ENCODE measurements around the gene IFNL3. TPM values are rescaled to one million over a fixed set of nuclear protein-coding genes. Genes with fewer than 3 reads are reported as not detected.

The IFNL3 gene
- total RNA-seq, 1 experiment from 2014 or later: not detected

- ATAC-seq (no peak), DNase-seq (ENCODE audit: low spot score) (no peak)
- no peaks in the 10 kb centered on the region for H3K36me3 Mint-ChIP-seq
- no peak overlapping the region for H3K27ac Mint-ChIP-seq
- TF ChIP-seq PRDM15 (CRISPR knock-in tag; IDR thresholded peaks at IDR 0.05): no peak
- TF ChIP-seq ZNF425 (CRISPR knock-in tag; conservative IDR thresholded peaks at IDR 0.05): no peak
- no peak for TF ChIP-seq ATF6 (CRISPR knock-in tag; IDR thresholded peaks at IDR 0.05)
- TF ChIP-seq ZNF512 (CRISPR knock-in tag; IDR thresholded peaks at IDR 0.05; ENCODE audit: borderline replicate concordance): no peak
- no peak for TF ChIP-seq ATF3 (CRISPR knock-in tag; conservative IDR thresholded peaks at IDR 0.05)
- no peak for TF ChIP-seq NR1H2 (CRISPR knock-in tag; IDR thresholded peaks at IDR 0.05)
- TF ChIP-seq ZNF423 (CRISPR knock-in tag; IDR thresholded peaks at IDR 0.05): no peak
- no peak for TF ChIP-seq JAZF1 (CRISPR knock-in tag; IDR thresholded peaks at IDR 0.05)
- no peak for TF ChIP-seq HMGA2 (CRISPR knock-in tag; IDR thresholded peaks at IDR 0.05)
- no peak for TF ChIP-seq USF1 (CRISPR knock-in tag; IDR thresholded peaks at IDR 0.05)
- TF ChIP-seq FOXJ3 (CRISPR knock-in tag; IDR thresholded peaks at IDR 0.05; ENCODE audit: borderline replicate concordance): no peak
- no peak for TF ChIP-seq MXD4 (CRISPR knock-in tag; IDR thresholded peaks at IDR 0.05; ENCODE audit: borderline replicate concordance)
- no peak for TF ChIP-seq ESRRA (CRISPR knock-in tag; IDR thresholded peaks at IDR 0.05; ENCODE audit: borderline replicate concordance)
- TF ChIP-seq NFE2L1 (CRISPR knock-in tag; IDR thresholded peaks at IDR 0.05): no peak
- no peak for TF ChIP-seq KAT7 (CRISPR knock-in tag; IDR thresholded peaks at IDR 0.05; ENCODE audit: borderline replicate concordance)
- TF ChIP-seq IRF2 (CRISPR knock-in tag; IDR thresholded peaks at IDR 0.05; ENCODE audit: borderline replicate concordance, low read depth): no peak
- no peak for TF ChIP-seq STAT6 (CRISPR knock-in tag; conservative IDR thresholded peaks at IDR 0.05; ENCODE audit: low read depth)
- no peak for TF ChIP-seq NFYB (CRISPR knock-in tag; conservative IDR thresholded peaks at IDR 0.05; ENCODE audit: low read depth)
- no peak for TF ChIP-seq E2F5 (CRISPR knock-in tag; IDR thresholded peaks at IDR 0.05)
- TF ChIP-seq FOXK1 (CRISPR knock-in tag; IDR thresholded peaks at IDR 0.05): no peak
- H3K4me3 Mint-ChIP-seq: no peak overlapping the region
- H3K27me3 Mint-ChIP-seq (ENCODE audit: low read depth): peaks cover 78% of the 10 kb centered on the region
- no peaks in the 10 kb centered on the region for H3K9me3 Mint-ChIP-seq
- peaks cover 17% of the 10 kb centered on the region for H3K4me1 Mint-ChIP-seq
- ChIA-PET CTCF (interaction anchor here (0.6 to 5.1 kb wide), 6 partner anchors 13 to 162 kb away, joined by 3 to 26 read pairs (median 4); no protein-coding TSS in a partner anchor), POLR2A (no interaction called here)
Measured at GRCh38 chr19:39200066-39200802, 44.6 kb downstream of the IFNL3 start.
